Stomach smooth muscle (tissue), 2 donors: Measurements from ENCODE around the gene DFFA.
A peak's percentile ranks its signal among the peaks of the same experiment; 100 is the strongest.
"Not testable (repeated sequence)": the region's sequence is repeated elsewhere in the genome, so short reads cannot be mapped to it uniquely, and the experiment has no call there.

ENCODE experiments used
- H3K27ac ChIP-seq: one replicate; pipeline ENCODE4 v1.7.0; 2013; ENCODE audit warnings: mild to moderate bottlenecking, low read length, inconsistent platforms
- H3K27me3 ChIP-seq, 2 donors: one replicate each; pipeline ENCODE4 v1.7.0; 2013; ENCODE audit warnings: low read length in 2 of 2; ENCODE audit not compliant: insufficient read depth in 2 of 2, control insufficient read depth in 1 of 2
- H3K36me3 ChIP-seq, 2 donors: one replicate each; pipeline ENCODE4 v1.7.0; 2013; ENCODE audit warnings: low read length in 2 of 2; ENCODE audit not compliant: control insufficient read depth in 2 of 2, insufficient read depth in 2 of 2
- H3K4me1 ChIP-seq: one replicate; pipeline ENCODE4 v1.7.0; 2013; ENCODE audit warnings: low read length; ENCODE audit not compliant: control insufficient read depth, insufficient read depth
- H3K4me3 ChIP-seq, 2 donors: one replicate each; pipeline ENCODE4 v1.7.0; 2013; ENCODE audit warnings: low read length in 2 of 2
- H3K9ac ChIP-seq, 2 donors: one replicate each; pipeline ENCODE4 v1.7.0; 2013; ENCODE audit warnings: low read length in 2 of 2, mild to moderate bottlenecking in 1 of 2
- H3K9me3 ChIP-seq, 2 donors: one replicate each; pipeline ENCODE4 v1.7.0; 2013; ENCODE audit warnings: low read length in 2 of 2; ENCODE audit not compliant: control insufficient read depth in 2 of 2
- donor health status: healthy.
- donor health status: Pancreatic carcinoma.

The DFFA gene

GRCh38 chr1:10459184-10459583, 13.1 kb downstream of the DFFA start:
- no peak overlapping the region for H3K9ac ChIP-seq
- peaks cover 14 to 16% of the 10 kb centered on the region in 2 donors for H3K36me3 ChIP-seq
- no peaks in the 10 kb centered on the region for H3K27me3 ChIP-seq
- no peak overlapping the region for H3K27ac ChIP-seq
- H3K4me3 ChIP-seq = no peak overlapping the region
- no peaks in the 10 kb centered on the region for H3K9me3 ChIP-seq
- no peaks in the 10 kb centered on the region for H3K4me1 ChIP-seq

GRCh38 chr1:10457875-10458274, 14.5 kb downstream of the DFFA start:
- Histone ChIP-seq H3K9me3 (no peaks in the 10 kb centered on the region), H3K9ac (no peak overlapping the region), H3K27me3 (no peaks in the 10 kb centered on the region), H3K4me3 (no peak overlapping the region), H3K27ac (no peak overlapping the region), H3K36me3 (peaks cover 8 to 10% of the 10 kb centered on the region in 2 donors), H3K4me1 (no peaks in the 10 kb centered on the region)

- not testable (repeated sequence) for H3K36me3 ChIP-seq, H3K27ac ChIP-seq, H3K9me3 ChIP-seq, H3K27me3 ChIP-seq, H3K4me3 ChIP-seq, H3K9ac ChIP-seq, H3K4me1 ChIP-seq
Measured at GRCh38 chr1:10457462-10457861, 14.9 kb downstream of the DFFA start.

GRCh38 chr1:10456661-10457060, 15.7 kb downstream of the DFFA start:
- Histone ChIP-seq H3K36me3 (peaks cover 0 to 3% of the 10 kb centered on the region in 2 donors), H3K4me1 (no peaks in the 10 kb centered on the region), H3K27ac (no peak overlapping the region), H3K9me3 (no peaks in the 10 kb centered on the region), H3K27me3 (no peaks in the 10 kb centered on the region), H3K9ac (no peak overlapping the region), H3K4me3 (no peak overlapping the region)

GRCh38 chr1:10456048-10456447, 16.3 kb downstream of the DFFA start:
- Histone ChIP-seq H3K9me3 (no peaks in the 10 kb centered on the region), H3K27ac (no peak overlapping the region), H3K27me3 (no peaks in the 10 kb centered on the region), H3K4me3 (no peak overlapping the region), H3K4me1 (no peaks in the 10 kb centered on the region), H3K36me3 (no peaks in the 10 kb centered on the region), H3K9ac (no peak overlapping the region)

- Histone ChIP-seq H3K27me3 (no peaks in the 10 kb centered on the region), H3K9me3 (no peaks in the 10 kb centered on the region), H3K4me3 (peak overlapping the region in 1 of 2 donors; percentile 40), H3K4me1 (peaks cover 6% of the 10 kb centered on the region), H3K27ac (no peak overlapping the region), H3K9ac (no peak overlapping the region), H3K36me3 (no peaks in the 10 kb centered on the region)
Measured at GRCh38 chr1:10451287-10451686, 21.0 kb downstream of the DFFA start.

- Histone ChIP-seq H3K27ac (no peak overlapping the region), H3K4me3 (peak overlapping the region in 1 of 2 donors; percentile 40), H3K9ac (no peak overlapping the region), H3K4me1 (peaks cover 6% of the 10 kb centered on the region), H3K9me3 (no peaks in the 10 kb centered on the region), H3K36me3 (no peaks in the 10 kb centered on the region), H3K27me3 (no peaks in the 10 kb centered on the region)
Measured at GRCh38 chr1:10450836-10451235, 21.5 kb downstream of the DFFA start.

GRCh38 chr1:10450156-10450814, 22.0 kb downstream of the DFFA start:
- H3K4me3 ChIP-seq = peak overlapping the region in 1 of 2 donors; percentile 35
- H3K27me3 ChIP-seq = no peaks in the 10 kb centered on the region
- no peaks in the 10 kb centered on the region for H3K36me3 ChIP-seq
- H3K4me1 ChIP-seq = peaks cover 6% of the 10 kb centered on the region
- H3K27ac ChIP-seq = no peak overlapping the region
- H3K9me3 ChIP-seq = no peaks in the 10 kb centered on the region
- H3K9ac ChIP-seq = no peak overlapping the region

- Histone ChIP-seq H3K36me3 (peaks cover 0 to 3% of the 10 kb centered on the region in 2 donors), H3K9me3 (no peaks in the 10 kb centered on the region), H3K4me1 (peaks cover 6% of the 10 kb centered on the region), H3K9ac (no peak within 1 kb of the TSS), H3K4me3 (peak within 1 kb of the TSS in 1 of 2 donors; percentile 35), H3K27ac (no peak within 1 kb of the TSS), H3K27me3 (no peaks in the 10 kb centered on the region)
Measured at GRCh38 chr1:10449751-10450150, 22.6 kb downstream of the DFFA start, which contains the start of gene CORT. Gene CORT, plus strand, starts transcription at chr1:10450031. Its CDS starts 193 bp downstream, at chr1:10450224.

- Histone ChIP-seq H3K9me3 (no peaks in the 10 kb centered on the region), H3K36me3 (peaks cover 2 to 6% of the 10 kb centered on the region in 2 donors), H3K4me3 (no peak overlapping the region), H3K9ac (no peak overlapping the region), H3K4me1 (peaks cover 6% of the 10 kb centered on the region), H3K27ac (no peak overlapping the region), H3K27me3 (no peaks in the 10 kb centered on the region)
Measured at GRCh38 chr1:10446790-10447422, 25.4 kb downstream of the DFFA start.

- Histone ChIP-seq H3K4me1 (no peaks in the 10 kb centered on the region), H3K27ac (no peak overlapping the region), H3K9me3 (no peaks in the 10 kb centered on the region), H3K9ac (no peak overlapping the region), H3K4me3 (no peak overlapping the region), H3K36me3 (peaks cover 2 to 6% of the 10 kb centered on the region in 2 donors), H3K27me3 (no peaks in the 10 kb centered on the region)
Measured at GRCh38 chr1:10444795-10445397, 27.4 kb downstream of the DFFA start.
